Stimulated activated CD4-positive, alpha-beta T cell treated with anti-CD3 and anti-CD28 coated beads, TNF-alpha, amount 100 ng/mL, for 1 hour (primary cell): Measurements from ENCODE around the gene PRKACG.
"Not testable (repeated sequence)": the region's sequence is repeated elsewhere in the genome, so short reads cannot be mapped to it uniquely, and the experiment has no call there.

ENCODE experiments used
- DNase-seq, 3 donors: peaks; one replicate each; pipeline ENCODE4 v3.0.0-alpha.2; 2020; ENCODE audit warnings: low read depth in 3 of 3, low spot score in 1 of 3

Gene PRKACG

GRCh38 chr9:69027355-69028097, 13.6 kb upstream of the PRKACG start:
- DNase-seq: peak in 1 of 3 donors; percentile 8

- DNase-seq: no peak
Observed at GRCh38 chr9:69023650-69024049, 9.7 kb upstream of the PRKACG start.

- DNase-seq: no peak
Observed at GRCh38 chr9:69020301-69021145, 6.6 kb upstream of the PRKACG start.

GRCh38 chr9:69019808-69020207, 5.9 kb upstream of the PRKACG start:
- DNase-seq: no peak

- DNase-seq: no peak
Observed at GRCh38 chr9:69018737-69019136, 4.8 kb upstream of the PRKACG start.

- no peak for DNase-seq
Observed at GRCh38 chr9:69016191-69017096, 2.5 kb upstream of the PRKACG start.

- DNase-seq: no peak
Observed at GRCh38 chr9:69013382-69013727, 558 bp downstream of the PRKACG start.

GRCh38 chr9:69012696-69013381, 1.1 kb downstream of the PRKACG start:
- DNase-seq: no peak

- no peak for DNase-seq
Observed at GRCh38 chr9:69009708-69010107, 4.2 kb downstream of the PRKACG start.

GRCh38 chr9:69004836-69005235, 9.1 kb downstream of the PRKACG start:
- no peak for DNase-seq

- DNase-seq: no peak
Observed at GRCh38 chr9:69003051-69003450, 10.9 kb downstream of the PRKACG start.

GRCh38 chr9:69001921-69002320, 12.0 kb downstream of the PRKACG start:
- DNase-seq: no peak

- DNase-seq: peak; percentile 11 to 40 (median 30)
Observed at GRCh38 chr9:68999393-69000105, 14.4 kb downstream of the PRKACG start.

GRCh38 chr9:68998812-68999211, 15.1 kb downstream of the PRKACG start:
- no peak for DNase-seq

- DNase-seq: no peak
Observed at GRCh38 chr9:68998385-68998784, 15.5 kb downstream of the PRKACG start.

GRCh38 chr9:68997666-68998065, 16.2 kb downstream of the PRKACG start:
- no peak for DNase-seq

GRCh38 chr9:68996462-68996861, 17.5 kb downstream of the PRKACG start:
- no peak for DNase-seq

- DNase-seq: no peak
Observed at GRCh38 chr9:68995776-68996175, 18.1 kb downstream of the PRKACG start.

GRCh38 chr9:68991457-68991856, 22.5 kb downstream of the PRKACG start:
- no peak for DNase-seq

- DNase-seq: not testable (repeated sequence)
Observed at GRCh38 chr9:68986949-68987348, 27.0 kb downstream of the PRKACG start.
